Measurements from ENCODE around the gene TMEM248.

- TF ChIP-seq, protein P1, sequence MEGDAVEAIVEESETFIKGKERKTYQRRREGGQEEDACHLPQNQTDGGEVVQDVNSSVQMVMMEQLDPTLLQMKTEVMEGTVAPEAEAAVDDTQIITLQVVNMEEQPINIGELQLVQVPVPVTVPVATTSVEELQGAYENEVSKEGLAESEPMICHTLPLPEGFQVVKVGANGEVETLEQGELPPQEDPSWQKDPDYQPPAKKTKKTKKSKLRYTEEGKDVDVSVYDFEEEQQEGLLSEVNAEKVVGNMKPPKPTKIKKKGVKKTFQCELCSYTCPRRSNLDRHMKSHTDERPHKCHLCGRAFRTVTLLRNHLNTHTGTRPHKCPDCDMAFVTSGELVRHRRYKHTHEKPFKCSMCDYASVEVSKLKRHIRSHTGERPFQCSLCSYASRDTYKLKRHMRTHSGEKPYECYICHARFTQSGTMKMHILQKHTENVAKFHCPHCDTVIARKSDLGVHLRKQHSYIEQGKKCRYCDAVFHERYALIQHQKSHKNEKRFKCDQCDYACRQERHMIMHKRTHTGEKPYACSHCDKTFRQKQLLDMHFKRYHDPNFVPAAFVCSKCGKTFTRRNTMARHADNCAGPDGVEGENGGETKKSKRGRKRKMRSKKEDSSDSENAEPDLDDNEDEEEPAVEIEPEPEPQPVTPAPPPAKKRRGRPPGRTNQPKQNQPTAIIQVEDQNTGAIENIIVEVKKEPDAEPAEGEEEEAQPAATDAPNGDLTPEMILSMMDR (IDR thresholded peaks at IDR 0.05) = no peak
- TF ChIP-seq POLR2A (IDR thresholded peaks at IDR 0.05) = no peak
Measured at GRCh38 chr7:66905689-66906088, 15.3 kb upstream of the TMEM248 start.

Data from lower leg skin (tissue), 3 donors.